ENCODE measurements around the gene SLC16A7. TPM values are rescaled to one million over a fixed set of nuclear protein-coding genes. Genes with fewer than 3 reads are reported as not detected.

SLC16A7 gene
- total RNA-seq, 1 donor: 16.2 TPM

GRCh38 chr12:59620326-59620725 lies 24.5 kb downstream of the SLC16A7 start:
- peak in 2 of 3 donors; percentile 27 to 64 for DNase-seq (ENCODE audit: low read depth in 2 of 3, low spot score in 2 of 3)

- no peak for DNase-seq (ENCODE audit: low read depth in 2 of 3, low spot score in 2 of 3)
Measured at GRCh38 chr12:59624732-59625460, 29.1 kb downstream of the SLC16A7 start.

DNA sequence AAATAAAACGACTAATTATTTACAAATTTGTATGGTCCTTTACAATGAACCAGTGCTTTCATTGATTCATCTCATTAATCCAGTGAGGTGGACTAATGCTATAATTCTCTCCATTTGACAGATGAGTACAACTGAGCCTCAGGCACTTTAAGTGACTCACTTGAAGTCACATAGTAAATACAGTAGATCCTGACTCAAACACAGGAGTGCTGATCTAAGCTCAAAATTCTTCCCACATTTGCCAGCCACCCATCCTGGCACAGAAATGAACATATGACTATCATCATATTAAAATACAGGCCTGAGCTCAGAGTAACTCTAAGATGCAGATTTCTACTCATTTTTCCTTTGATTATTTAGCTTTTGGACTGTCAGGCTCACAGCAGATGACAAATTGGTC lies 30.6 kb downstream of the SLC16A7 start:
- DNase-seq (ENCODE audit: low read depth in 2 of 3, low spot score in 2 of 3): no peak

- DNase-seq (ENCODE audit: low read depth in 2 of 3, low spot score in 2 of 3): no peak
Measured at GRCh38 chr12:59627582-59627981, 31.8 kb downstream of the SLC16A7 start.

- no peak for DNase-seq (ENCODE audit: low read depth in 2 of 3, low spot score in 2 of 3)
Measured at GRCh38 chr12:59629890-59630289, 34.1 kb downstream of the SLC16A7 start.

DNA sequence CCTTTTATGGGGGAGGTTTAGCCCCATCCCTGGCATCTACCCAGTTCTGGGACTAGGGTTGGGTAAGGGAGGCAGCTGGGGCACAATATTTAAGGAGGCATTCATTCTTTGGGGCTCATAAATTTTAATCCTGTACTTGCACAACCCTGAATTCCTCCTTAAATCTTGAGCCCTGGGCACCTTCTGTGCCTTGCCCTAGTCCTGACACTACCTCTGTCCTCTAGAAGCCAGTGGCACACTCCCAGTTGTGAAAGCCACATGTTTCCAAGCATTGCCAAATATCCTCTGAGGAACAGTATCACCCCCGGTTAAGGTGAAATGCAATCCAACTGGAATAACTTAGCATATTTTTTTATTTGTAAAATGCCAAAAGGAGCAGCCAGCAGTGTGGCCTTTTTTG lies 36.6 kb downstream of the SLC16A7 start:
- no peak for DNase-seq (ENCODE audit: low read depth in 2 of 3, low spot score in 2 of 3)

DNA sequence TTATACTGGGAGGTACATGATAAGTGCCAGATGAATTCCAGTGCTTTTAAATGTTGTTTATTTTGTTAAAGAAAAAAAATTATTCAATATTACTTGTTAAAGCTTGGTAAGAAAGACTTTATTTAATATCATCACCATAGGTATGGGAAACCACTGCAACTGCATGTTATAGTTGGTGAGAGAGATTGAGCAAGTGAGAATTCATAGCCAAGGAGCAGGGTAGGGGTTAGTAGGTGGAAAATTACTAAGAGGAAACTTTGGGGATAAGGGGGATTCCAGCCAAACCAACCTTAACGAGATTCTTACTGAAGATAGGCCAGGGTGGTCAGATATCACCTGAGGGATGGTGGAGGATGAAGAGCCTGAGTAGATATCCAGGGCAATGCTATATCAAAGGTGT lies 38.4 kb downstream of the SLC16A7 start:
- DNase-seq (ENCODE audit: low read depth in 2 of 3, low spot score in 2 of 3): no peak

- DNase-seq (ENCODE audit: low read depth in 2 of 3, low spot score in 2 of 3): no peak
Measured at GRCh38 chr12:59636945-59637691, 41.3 kb downstream of the SLC16A7 start.

GRCh38 chr12:59637692-59638070 lies 41.9 kb downstream of the SLC16A7 start:
- DNase-seq (ENCODE audit: low read depth in 2 of 3, low spot score in 2 of 3): no peak

DNA sequence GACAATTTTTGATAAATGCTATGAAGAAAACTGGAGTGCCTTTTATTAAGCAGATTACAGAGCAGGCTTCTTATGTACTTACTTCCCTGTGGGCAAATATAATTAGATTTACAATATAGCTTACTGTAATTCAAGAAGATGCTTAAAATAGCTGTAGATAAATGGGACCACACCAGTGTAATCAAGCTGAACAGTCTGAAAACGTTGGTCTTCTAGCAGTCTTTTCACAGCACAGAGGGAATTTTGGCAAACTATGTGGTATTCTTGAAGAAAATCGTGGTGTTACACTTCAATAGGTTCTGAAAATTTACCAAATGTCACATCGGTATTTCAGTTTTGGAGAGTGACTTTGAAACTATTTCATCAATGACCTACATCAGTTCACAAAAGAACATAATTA lies 47.7 kb downstream of the SLC16A7 start:
- no peak for DNase-seq (ENCODE audit: low read depth in 2 of 3, low spot score in 2 of 3)

DNA sequence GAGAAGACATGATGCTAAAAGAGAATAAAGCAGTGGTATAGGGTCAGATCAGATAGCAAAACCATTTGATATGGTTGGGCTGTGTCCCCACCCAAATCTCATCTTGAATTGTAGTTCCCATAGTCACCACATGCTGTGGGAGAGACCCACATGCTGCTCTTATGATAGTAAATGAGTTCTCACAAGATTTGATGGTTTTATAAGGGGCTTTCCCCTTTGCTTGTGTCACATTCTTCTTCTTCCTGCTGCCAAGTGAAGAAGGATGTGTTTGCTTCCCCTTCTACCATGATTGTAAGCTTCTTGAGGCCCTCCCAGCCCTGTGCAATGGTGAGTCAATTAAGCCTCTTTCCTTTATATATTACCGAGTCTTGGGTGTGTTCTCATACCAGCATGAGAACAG lies 49.4 kb downstream of the SLC16A7 start:
- no peak for DNase-seq (ENCODE audit: low read depth in 2 of 3, low spot score in 2 of 3)

GRCh38 chr12:59646636-59647035 lies 50.8 kb downstream of the SLC16A7 start:
- no peak for DNase-seq (ENCODE audit: low read depth in 2 of 3, low spot score in 2 of 3)

- no peak for DNase-seq (ENCODE audit: low read depth in 2 of 3, low spot score in 2 of 3)
Measured at GRCh38 chr12:59649203-59649602, 53.4 kb downstream of the SLC16A7 start.

DNA sequence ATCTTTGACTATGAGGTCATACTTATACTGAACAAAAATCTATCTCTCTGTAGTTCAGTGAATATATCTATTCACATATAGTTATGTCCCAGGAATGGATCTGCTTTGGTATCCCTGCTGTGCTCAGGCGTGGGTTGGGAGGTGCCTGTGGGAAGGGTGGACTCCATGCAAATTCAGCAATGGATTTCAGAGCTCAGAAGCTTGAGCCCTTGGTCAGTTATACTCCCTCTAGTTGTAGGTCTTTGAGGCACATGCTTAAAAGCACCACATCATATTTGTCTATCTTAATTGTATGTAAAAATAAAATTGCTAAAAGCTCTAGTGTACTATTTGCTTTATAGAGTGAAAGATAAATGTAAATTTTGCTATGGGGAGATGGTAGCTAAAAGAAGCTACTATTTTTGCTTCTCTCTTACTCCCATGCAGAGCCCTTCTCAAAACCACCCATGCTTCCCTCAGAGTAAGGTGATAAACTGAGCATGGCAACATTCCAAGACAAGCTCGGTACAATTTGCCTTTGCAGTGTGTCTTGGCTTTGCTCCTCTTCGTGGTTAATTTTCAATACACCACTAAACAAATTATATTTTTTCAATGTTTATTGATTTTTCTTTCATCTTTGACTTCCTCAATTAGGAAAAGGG lies 54.9 kb downstream of the SLC16A7 start:
- DNase-seq (ENCODE audit: low read depth in 2 of 3, low spot score in 2 of 3): no peak

GRCh38 chr12:59651229-59651920 lies 55.5 kb downstream of the SLC16A7 start:
- DNase-seq (ENCODE audit: low read depth in 2 of 3, low spot score in 2 of 3): no peak

DNA sequence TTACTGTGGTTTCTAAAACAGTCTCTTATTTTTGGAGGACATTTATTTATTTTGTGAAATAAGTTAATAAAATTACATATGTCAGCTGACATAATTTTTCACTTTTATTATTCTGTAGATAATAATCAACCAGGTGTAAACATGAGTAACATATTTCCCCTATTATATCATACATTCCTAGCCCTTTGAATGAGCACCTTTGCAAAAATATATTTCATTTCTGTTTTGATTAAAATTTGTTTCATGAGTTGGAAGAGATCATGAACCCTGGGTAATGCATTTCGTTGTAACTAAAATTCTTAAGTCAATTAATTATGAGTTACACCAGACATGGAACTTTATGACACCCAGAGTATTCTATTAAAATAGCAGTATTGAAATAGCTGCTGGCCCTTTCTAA lies 56.3 kb downstream of the SLC16A7 start:
- DNase-seq (ENCODE audit: low read depth in 2 of 3, low spot score in 2 of 3): no peak

DNA sequence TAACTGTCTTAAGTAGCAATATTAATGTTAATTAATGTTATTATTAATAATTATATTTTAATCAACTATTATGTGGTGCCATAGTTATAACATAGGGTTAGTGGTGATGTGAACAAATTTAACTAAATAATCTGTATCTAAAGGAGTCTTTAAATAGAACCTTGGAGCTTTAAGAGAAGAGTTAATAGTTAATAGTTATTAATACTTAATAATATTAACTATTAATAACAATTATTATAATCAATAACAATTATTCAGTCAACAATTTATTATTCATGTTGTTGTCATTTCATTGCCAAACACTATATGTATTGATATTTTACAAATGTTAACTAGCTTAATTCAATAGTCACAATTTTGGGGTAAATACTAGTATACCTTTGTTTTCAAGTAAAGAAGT lies 58.2 kb downstream of the SLC16A7 start:
- no peak for DNase-seq (ENCODE audit: low read depth in 2 of 3, low spot score in 2 of 3)

DNA sequence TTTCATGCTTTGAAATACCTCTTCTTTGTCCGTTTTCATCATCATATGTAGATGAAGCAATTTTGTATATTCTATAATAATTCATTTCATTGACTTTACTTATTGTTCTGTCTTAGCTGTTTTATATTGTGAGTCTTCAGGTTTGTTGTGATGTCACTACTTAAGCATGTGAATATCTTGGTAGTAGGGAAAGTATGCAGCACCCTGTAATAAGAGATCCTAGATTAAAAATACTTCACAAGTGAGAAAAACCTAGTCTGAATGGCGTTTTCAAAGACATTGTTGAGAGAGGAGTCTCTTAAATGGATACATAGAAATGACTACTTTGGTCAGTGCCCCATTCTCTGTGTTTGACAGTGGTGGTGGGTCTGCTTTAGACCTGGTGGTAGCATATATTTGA lies 61.4 kb downstream of the SLC16A7 start:
- no peak for DNase-seq (ENCODE audit: low read depth in 2 of 3, low spot score in 2 of 3)

GRCh38 chr12:59657711-59658110 lies 61.9 kb downstream of the SLC16A7 start:
- DNase-seq (ENCODE audit: low read depth in 2 of 3, low spot score in 2 of 3): no peak

DNA sequence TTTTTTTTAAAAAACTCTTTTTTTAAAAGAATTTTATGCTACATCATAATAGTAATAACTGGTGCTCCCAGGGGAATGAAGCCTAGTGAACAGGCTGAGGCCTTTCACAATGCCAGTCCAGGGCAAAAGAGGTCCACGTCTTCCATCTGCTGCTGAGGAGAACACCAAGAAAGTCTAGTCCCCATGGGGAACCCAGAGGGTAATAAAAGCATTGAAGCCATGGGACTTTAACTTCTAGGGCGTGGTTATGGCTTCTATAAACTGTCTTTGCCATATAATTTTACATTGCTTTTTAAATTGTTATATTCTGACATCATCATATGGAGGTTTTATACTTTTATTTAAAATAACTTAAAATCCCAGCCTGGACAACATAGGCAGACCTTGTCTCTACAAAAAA lies 64.3 kb downstream of the SLC16A7 start:
- no peak for DNase-seq (ENCODE audit: low read depth in 2 of 3, low spot score in 2 of 3)

DNA sequence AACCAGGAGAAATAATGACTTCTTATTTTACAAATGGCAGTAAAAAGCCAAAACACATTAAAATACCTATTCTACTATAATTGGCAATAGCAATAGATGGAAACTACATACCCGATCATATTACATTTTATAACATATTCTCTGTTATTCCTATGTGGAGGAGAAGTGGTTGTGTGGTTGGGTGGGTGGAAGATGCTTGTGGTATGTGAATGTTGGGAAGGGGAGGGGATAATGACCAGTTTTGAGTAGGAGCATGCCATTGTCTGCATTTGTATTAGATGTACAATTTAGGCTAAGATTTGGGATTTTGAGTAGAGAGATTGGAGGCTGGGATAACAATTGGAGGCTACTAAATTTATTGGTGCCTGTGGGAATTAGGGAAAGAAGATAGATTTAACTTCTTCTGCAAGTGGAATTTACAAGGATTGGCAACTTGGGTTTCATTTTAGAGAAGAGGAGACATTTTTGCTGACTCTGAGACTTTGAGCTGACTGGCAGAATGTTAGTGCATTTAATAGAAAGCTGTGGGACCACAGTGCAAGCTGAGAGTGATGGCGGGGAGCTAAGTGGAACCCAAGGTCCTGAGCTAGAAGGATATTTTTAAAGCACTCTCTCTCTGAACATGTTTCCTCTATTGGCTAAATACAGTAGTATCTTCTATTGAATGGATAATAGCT lies 65.2 kb downstream of the SLC16A7 start:
- no peak for DNase-seq (ENCODE audit: low read depth in 2 of 3, low spot score in 2 of 3)

Data from hematopoietic multipotent progenitor cell (in vitro differentiated cells).